ENCODE results near the gene GJB6.

DNA sequence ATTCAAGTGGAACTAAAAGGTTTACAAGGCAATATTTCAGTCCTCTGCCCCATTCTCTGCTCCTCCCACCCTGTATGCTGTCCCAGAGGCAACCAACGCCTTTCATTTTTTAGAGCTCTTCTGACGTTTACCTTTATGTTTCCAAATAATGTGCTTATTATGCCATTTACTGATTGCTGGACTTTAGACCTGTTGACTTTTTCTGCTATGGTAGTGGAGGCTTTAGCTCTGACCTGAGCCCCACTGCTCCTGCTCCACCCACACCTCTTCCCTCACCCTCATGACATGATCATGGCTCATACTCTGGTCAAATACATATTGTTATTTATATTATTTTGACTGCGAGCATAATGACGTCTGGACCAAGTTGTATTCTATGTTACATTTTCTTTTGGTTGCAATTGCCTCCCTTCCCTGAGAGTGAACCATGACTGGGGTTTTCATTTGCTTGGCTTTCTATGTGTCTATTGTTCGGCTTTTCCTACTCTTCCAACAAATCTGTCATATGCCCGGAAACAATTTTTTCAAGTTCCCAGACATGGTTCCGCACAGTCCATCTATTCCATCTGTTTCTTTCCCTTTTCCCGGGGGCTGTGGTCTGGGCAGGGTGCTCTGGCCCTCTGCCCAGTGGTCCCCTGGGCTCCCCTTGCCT lies 31.4 kb upstream of the GJB6 start:
- no peak for TF ChIP-seq REST (IDR thresholded peaks at IDR 0.05; ENCODE audit: unreplicated experiment)
- no peak for TF ChIP-seq POLR2AphosphoS5 (IDR thresholded peaks at IDR 0.05; ENCODE audit: low read depth)
- TF ChIP-seq, protein P1, sequence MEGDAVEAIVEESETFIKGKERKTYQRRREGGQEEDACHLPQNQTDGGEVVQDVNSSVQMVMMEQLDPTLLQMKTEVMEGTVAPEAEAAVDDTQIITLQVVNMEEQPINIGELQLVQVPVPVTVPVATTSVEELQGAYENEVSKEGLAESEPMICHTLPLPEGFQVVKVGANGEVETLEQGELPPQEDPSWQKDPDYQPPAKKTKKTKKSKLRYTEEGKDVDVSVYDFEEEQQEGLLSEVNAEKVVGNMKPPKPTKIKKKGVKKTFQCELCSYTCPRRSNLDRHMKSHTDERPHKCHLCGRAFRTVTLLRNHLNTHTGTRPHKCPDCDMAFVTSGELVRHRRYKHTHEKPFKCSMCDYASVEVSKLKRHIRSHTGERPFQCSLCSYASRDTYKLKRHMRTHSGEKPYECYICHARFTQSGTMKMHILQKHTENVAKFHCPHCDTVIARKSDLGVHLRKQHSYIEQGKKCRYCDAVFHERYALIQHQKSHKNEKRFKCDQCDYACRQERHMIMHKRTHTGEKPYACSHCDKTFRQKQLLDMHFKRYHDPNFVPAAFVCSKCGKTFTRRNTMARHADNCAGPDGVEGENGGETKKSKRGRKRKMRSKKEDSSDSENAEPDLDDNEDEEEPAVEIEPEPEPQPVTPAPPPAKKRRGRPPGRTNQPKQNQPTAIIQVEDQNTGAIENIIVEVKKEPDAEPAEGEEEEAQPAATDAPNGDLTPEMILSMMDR (conservative IDR thresholded peaks at IDR 0.05; ENCODE audit: low read depth in 2 of 2) = no peak
- no peak for TF ChIP-seq EZH2 (IDR thresholded peaks at IDR 0.05; ENCODE audit: low read depth, unreplicated experiment)
- TF ChIP-seq ETS1 (IDR thresholded peaks at IDR 0.05) = no peak
- no peak for TF ChIP-seq EZH2phosphoT487 (IDR thresholded peaks at IDR 0.05; ENCODE audit: unreplicated experiment)
- no peak for TF ChIP-seq STAT1 (IDR thresholded peaks at IDR 0.05; ENCODE audit: unreplicated experiment)
- TF ChIP-seq ZNF114 (CRISPR knock-in tag; IDR thresholded peaks at IDR 0.05) = no peak
- TF ChIP-seq NANOG (IDR thresholded peaks at IDR 0.05; ENCODE audit: borderline replicate concordance) = no peak
- no peak for TF ChIP-seq JUNB (IDR thresholded peaks at IDR 0.05; ENCODE audit: unreplicated experiment)
- TF ChIP-seq ZNF331 (CRISPR knock-in tag; IDR thresholded peaks at IDR 0.05; ENCODE audit: low read depth) = no peak
- TF ChIP-seq, protein P2, sequence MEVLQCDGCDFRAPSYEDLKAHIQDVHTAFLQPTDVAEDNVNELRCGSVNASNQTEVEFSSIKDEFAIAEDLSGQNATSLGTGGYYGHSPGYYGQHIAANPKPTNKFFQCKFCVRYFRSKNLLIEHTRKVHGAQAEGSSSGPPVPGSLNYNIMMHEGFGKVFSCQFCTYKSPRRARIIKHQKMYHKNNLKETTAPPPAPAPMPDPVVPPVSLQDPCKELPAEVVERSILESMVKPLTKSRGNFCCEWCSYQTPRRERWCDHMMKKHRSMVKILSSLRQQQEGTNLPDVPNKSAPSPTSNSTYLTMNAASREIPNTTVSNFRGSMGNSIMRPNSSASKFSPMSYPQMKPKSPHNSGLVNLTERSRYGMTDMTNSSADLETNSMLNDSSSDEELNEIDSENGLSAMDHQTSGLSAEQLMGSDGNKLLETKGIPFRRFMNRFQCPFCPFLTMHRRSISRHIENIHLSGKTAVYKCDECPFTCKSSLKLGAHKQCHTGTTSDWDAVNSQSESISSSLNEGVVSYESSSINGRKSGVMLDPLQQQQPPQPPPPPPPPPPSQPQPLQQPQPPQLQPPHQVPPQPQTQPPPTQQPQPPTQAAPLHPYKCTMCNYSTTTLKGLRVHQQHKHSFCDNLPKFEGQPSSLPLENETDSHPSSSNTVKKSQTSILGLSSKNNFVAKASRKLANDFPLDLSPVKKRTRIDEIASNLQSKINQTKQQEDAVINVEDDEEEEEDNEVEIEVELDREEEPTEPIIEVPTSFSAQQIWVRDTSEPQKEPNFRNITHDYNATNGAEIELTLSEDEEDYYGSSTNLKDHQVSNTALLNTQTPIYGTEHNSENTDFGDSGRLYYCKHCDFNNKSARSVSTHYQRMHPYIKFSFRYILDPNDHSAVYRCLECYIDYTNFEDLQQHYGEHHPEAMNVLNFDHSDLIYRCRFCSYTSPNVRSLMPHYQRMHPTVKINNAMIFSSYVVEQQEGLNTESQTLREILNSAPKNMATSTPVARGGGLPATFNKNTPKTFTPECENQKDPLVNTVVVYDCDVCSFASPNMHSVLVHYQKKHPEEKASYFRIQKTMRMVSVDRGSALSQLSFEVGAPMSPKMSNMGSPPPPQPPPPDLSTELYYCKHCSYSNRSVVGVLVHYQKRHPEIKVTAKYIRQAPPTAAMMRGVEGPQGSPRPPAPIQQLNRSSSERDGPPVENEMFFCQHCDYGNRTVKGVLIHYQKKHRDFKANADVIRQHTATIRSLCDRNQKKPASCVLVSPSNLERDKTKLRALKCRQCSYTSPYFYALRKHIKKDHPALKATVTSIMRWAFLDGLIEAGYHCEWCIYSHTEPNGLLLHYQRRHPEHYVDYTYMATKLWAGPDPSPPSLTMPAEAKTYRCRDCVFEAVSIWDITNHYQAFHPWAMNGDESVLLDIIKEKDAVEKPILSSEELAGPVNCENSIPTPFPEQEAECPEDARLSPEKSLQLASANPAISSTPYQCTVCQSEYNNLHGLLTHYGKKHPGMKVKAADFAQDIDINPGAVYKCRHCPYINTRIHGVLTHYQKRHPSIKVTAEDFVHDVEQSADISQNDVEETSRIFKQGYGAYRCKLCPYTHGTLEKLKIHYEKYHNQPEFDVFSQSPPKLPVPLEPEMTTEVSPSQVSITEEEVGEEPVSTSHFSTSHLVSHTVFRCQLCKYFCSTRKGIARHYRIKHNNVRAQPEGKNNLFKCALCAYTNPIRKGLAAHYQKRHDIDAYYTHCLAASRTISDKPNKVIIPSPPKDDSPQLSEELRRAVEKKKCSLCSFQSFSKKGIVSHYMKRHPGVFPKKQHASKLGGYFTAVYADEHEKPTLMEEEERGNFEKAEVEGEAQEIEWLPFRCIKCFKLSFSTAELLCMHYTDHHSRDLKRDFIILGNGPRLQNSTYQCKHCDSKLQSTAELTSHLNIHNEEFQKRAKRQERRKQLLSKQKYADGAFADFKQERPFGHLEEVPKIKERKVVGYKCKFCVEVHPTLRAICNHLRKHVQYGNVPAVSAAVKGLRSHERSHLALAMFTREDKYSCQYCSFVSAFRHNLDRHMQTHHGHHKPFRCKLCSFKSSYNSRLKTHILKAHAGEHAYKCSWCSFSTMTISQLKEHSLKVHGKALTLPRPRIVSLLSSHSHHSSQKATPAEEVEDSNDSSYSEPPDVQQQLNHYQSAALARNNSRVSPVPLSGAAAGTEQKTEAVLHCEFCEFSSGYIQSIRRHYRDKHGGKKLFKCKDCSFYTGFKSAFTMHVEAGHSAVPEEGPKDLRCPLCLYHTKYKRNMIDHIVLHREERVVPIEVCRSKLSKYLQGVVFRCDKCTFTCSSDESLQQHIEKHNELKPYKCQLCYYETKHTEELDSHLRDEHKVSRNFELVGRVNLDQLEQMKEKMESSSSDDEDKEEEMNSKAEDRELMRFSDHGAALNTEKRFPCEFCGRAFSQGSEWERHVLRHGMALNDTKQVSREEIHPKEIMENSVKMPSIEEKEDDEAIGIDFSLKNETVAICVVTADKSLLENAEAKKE (CRISPR knock-in tag; IDR thresholded peaks at IDR 0.05) = no peak
- no peak for TF ChIP-seq CREB1 (CRISPR knock-in tag; IDR thresholded peaks at IDR 0.05; ENCODE audit: low read depth)
